Sigmoid colon (tissue), 7 donors: Measurements from ENCODE around the gene PAX3. TPM values are rescaled to one million over a fixed set of nuclear protein-coding genes. Genes with fewer than 3 reads are reported as not detected.

Experiments used
- DNase-seq: peaks from one replicate; pipeline ENCODE4 v3.0.0-alpha.2; 2019
- H3K27ac ChIP-seq, 4 donors: fragments of 200-600 bp; sonication (generic); one replicate each; pipeline ENCODE4 v1.5.1; 2016 to 2019; ENCODE audit warnings: mild to moderate bottlenecking in 1 of 4
- H3K27me3 ChIP-seq, 3 donors: fragments of 200-600 bp; sonication (generic); one replicate each; pipeline ENCODE4 v1.5.1; 2019; ENCODE audit warnings: mild to moderate bottlenecking in 1 of 3
- H3K36me3 ChIP-seq, 4 donors: fragments of 200-600 bp; sonication (generic); one replicate each; pipeline ENCODE4 v1.5.1; 2016 to 2019
- H3K4me1 ChIP-seq, 4 donors: fragments of 200-600 bp; sonication (generic); one replicate each; pipeline ENCODE4 v1.5.1; 2017 to 2019
- H3K4me3 ChIP-seq, 4 donors: fragments of 200-600 bp; sonication (generic); one replicate each; pipeline ENCODE4 v1.5.1; 2017 to 2019; ENCODE audit warnings: mild to moderate bottlenecking in 2 of 4, moderate library complexity in 1 of 4
- H3K9me3 ChIP-seq, 4 donors: fragments of 200-600 bp in 3 of 4; sonication (generic) in 3 of 4; one replicate each; pipeline versions ENCODE4 v1.5.1 to v1.6.1; 2013 to 2019
- CTCF ChIP-seq, 4 experiments: fragments of 450-650 bp in 3 of 4; fragments of 200-600 bp in 1 of 4; IDR thresholded peaks; one replicate each; pipeline ENCODE4 v1.5.1; 2016 to 2019; ENCODE audit warnings: antibody characterized with exemption in 4 of 4, mild to moderate bottlenecking in 3 of 4, moderate library complexity in 2 of 4
- EP300 ChIP-seq, 4 donors: sonication (generic); formaldehyde crosslinking; IDR thresholded peaks; one replicate each; pipeline ENCODE4 v1.6.1; 2017; ENCODE audit warnings: antibody characterized with exemption in 4 of 4
- POLR2A ChIP-seq, 2 donors: fragments of 450-650 bp; IDR thresholded peaks; one replicate each; pipeline ENCODE4 v1.6.1; 2016; ENCODE audit warnings: antibody characterized with exemption in 2 of 2, mild to moderate bottlenecking in 2 of 2, moderate library complexity in 2 of 2
- POLR2AphosphoS5 ChIP-seq, 4 donors: sonication (generic); formaldehyde crosslinking; IDR thresholded peaks; one replicate each; pipeline ENCODE4 v1.6.1; 2017; ENCODE audit warnings: antibody characterized with exemption in 4 of 4
- WGBS, 2 donors: extraction: QIAGEN DNeasy Blood & Tissue Kit; methylation state at CpG; one replicate each; pipeline ENCODE4 v1.1.7; 2013; 5-methylcytosine and 5-hydroxymethylcytosine counted together
- intact Hi-C: fragments of 100-400 bp; cut with DNase I; formaldehyde crosslinking; loops from one replicate; pipeline ENCODE4 v1.15.1; 2023
- polyA plus RNA-seq, 3 donors: library from polyadenylated mRNA; stranded (reverse); fragments of 200-250 nt; gene quantifications; one replicate each; pipeline ENCODE4 v1.2.3, GENCODE V29; 2013
- total RNA-seq, 4 donors: library from RNA; depleted of rRNA; stranded (reverse); fragments of >200 nt; gene quantifications; one replicate each; pipeline ENCODE4 v1.1.0, GENCODE V29; 2016
- donor health status: healthy with polysubstance abuse.
- donor health status: Bipolar disorder and iron deficiency.
- donor health status: healthy.

The PAX3 gene
- total and polyA plus RNA-seq, 7 donors: not detected

- Histone ChIP-seq H3K4me1 (no peaks in the 10 kb centered on the region), H3K9me3 (no peaks in the 10 kb centered on the region), H3K36me3 (no peaks in the 10 kb centered on the region), H3K27ac (no peak overlapping the region), H3K27me3 (peaks cover 0 to 6% (median 0%) of the 10 kb centered on the region in 3 donors), H3K4me3 (no peak overlapping the region)
- TF ChIP-seq POLR2A (IDR thresholded peaks at IDR 0.05) (no peak), CTCF (IDR thresholded peaks at IDR 0.05) (no peak), POLR2AphosphoS5 (IDR thresholded peaks at IDR 0.05) (no peak), EP300 (IDR thresholded peaks at IDR 0.05) (no peak)
- intact Hi-C loops: no loop called here
- 32 to 45% methylated on average over 8 of the region's 8 CpGs for WGBS, 2 donors
- DNase-seq: no peak
These were observed 42.5 kb downstream of the PAX3 start for GRCh38 chr2:222256250-222256649.

GRCh38 chr2:222255090-222255489 lies 43.7 kb downstream of the PAX3 start:
- Histone ChIP-seq H3K27me3 (peaks cover 0 to 6% (median 0%) of the 10 kb centered on the region in 3 donors), H3K4me3 (no peak overlapping the region), H3K9me3 (no peaks in the 10 kb centered on the region), H3K36me3 (no peaks in the 10 kb centered on the region), H3K4me1 (no peaks in the 10 kb centered on the region), H3K27ac (no peak overlapping the region)
- TF ChIP-seq POLR2A (IDR thresholded peaks at IDR 0.05): no peak
- DNase-seq: no peak
- intact Hi-C loops: no loop called here

- WGBS, 2 donors: 67 to 88% methylated on average over 1 of the region's 1 CpG
- Histone ChIP-seq H3K4me1 (no peaks in the 10 kb centered on the region), H3K36me3 (no peaks in the 10 kb centered on the region), H3K4me3 (no peak overlapping the region), H3K27ac (no peak overlapping the region), H3K9me3 (no peaks in the 10 kb centered on the region), H3K27me3 (no peaks in the 10 kb centered on the region)
- intact Hi-C loops: no loop called here
- no peak for TF ChIP-seq EP300 (IDR thresholded peaks at IDR 0.05)
- TF ChIP-seq CTCF (IDR thresholded peaks at IDR 0.05): no peak
- TF ChIP-seq POLR2A (IDR thresholded peaks at IDR 0.05): no peak
- no peak for TF ChIP-seq POLR2AphosphoS5 (IDR thresholded peaks at IDR 0.05)
- no peak for DNase-seq
These were observed 48.5 kb downstream of the PAX3 start for GRCh38 chr2:222250313-222250712.

GRCh38 chr2:222249444-222249843 lies 49.4 kb downstream of the PAX3 start:
- intact Hi-C loops: no loop called here
- WGBS, 2 donors: 76 to 78% methylated on average over 5 of the region's 5 CpGs
- Histone ChIP-seq H3K9me3 (no peaks in the 10 kb centered on the region), H3K4me3 (no peak overlapping the region), H3K27ac (no peak overlapping the region), H3K36me3 (no peaks in the 10 kb centered on the region), H3K4me1 (no peaks in the 10 kb centered on the region), H3K27me3 (no peaks in the 10 kb centered on the region)
- DNase-seq: no peak
- TF ChIP-seq POLR2AphosphoS5 (IDR thresholded peaks at IDR 0.05): no peak
- TF ChIP-seq CTCF (IDR thresholded peaks at IDR 0.05): no peak
- TF ChIP-seq EP300 (IDR thresholded peaks at IDR 0.05): no peak
- no peak for TF ChIP-seq POLR2A (IDR thresholded peaks at IDR 0.05)

GRCh38 chr2:222248818-222249217 lies 50.0 kb downstream of the PAX3 start:
- no peaks in the 10 kb centered on the region for H3K36me3 ChIP-seq
- WGBS, 2 donors: 59 to 63% methylated on average over 1 of the region's 1 CpG
- no peak overlapping the region for H3K27ac ChIP-seq
- no peaks in the 10 kb centered on the region for H3K27me3 ChIP-seq
- H3K9me3 ChIP-seq: no peaks in the 10 kb centered on the region
- H3K4me3 ChIP-seq: no peak overlapping the region
- intact Hi-C loops: no loop called here
- no peaks in the 10 kb centered on the region for H3K4me1 ChIP-seq
- TF ChIP-seq CTCF (IDR thresholded peaks at IDR 0.05): no peak
- TF ChIP-seq EP300 (IDR thresholded peaks at IDR 0.05): no peak
- no peak for TF ChIP-seq POLR2A (IDR thresholded peaks at IDR 0.05)
- TF ChIP-seq POLR2AphosphoS5 (IDR thresholded peaks at IDR 0.05): no peak
- no peak for DNase-seq
